Hepatocyte (in vitro differentiated cells): Measurements from ENCODE around the gene PDCD4.

Experiments
- EZH2 ChIP-seq: fragments of 200-600 bp; sonication (generic); IDR thresholded peaks from 2 replicates; pipeline ENCODE4 v1.6.1; 2016; ENCODE audit warnings: antibody characterized with exemption, mild to moderate bottlenecking, borderline replicate concordance
- TF ChIP-seq, protein P1 (sequence below): fragments of 200-600 bp; sonication (generic); IDR thresholded peaks from 2 replicates; pipeline ENCODE4 v1.5.1; 2016; ENCODE audit warnings: antibody characterized with exemption, mild to moderate bottlenecking; ENCODE audit not compliant: poor library complexity

- TF ChIP-seq, protein P1, sequence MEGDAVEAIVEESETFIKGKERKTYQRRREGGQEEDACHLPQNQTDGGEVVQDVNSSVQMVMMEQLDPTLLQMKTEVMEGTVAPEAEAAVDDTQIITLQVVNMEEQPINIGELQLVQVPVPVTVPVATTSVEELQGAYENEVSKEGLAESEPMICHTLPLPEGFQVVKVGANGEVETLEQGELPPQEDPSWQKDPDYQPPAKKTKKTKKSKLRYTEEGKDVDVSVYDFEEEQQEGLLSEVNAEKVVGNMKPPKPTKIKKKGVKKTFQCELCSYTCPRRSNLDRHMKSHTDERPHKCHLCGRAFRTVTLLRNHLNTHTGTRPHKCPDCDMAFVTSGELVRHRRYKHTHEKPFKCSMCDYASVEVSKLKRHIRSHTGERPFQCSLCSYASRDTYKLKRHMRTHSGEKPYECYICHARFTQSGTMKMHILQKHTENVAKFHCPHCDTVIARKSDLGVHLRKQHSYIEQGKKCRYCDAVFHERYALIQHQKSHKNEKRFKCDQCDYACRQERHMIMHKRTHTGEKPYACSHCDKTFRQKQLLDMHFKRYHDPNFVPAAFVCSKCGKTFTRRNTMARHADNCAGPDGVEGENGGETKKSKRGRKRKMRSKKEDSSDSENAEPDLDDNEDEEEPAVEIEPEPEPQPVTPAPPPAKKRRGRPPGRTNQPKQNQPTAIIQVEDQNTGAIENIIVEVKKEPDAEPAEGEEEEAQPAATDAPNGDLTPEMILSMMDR = no peak
- TF ChIP-seq EZH2 = no peak
These were observed 74.8 kb downstream of the PDCD4 start for GRCh38 chr10:110946496-110946895.
